HEK293T (cell line): Measurements from ENCODE around the gene WWC2.
A peak's percentile ranks its signal among the peaks of the same experiment; 100 is the strongest.

ENCODE experiments used
- CTCF ChIA-PET: fragments of 350-600 bp; formaldehyde crosslinking; extraction: SDS; loops from one replicate; lab custom pipeline; 2021; ENCODE audit warnings: antibody characterized with exemption, inconsistent platforms; lab: Yijun Ruan, JAX
- POLR2A ChIA-PET: fragments of 350-600 bp; formaldehyde crosslinking; extraction: SDS; loops from one replicate; lab custom pipeline; 2020; ENCODE audit warnings: antibody characterized with exemption, inconsistent platforms; lab: Yijun Ruan, JAX
- DNase-seq: peaks from one replicate; pipeline ENCODE4 v3.0.0; 2012; ENCODE audit warnings: mixed read lengths; ENCODE audit errors: extremely low spot score
- ARNT ChIP-seq: fragments of 450-650 bp; IDR thresholded peaks from 2 replicates; pipeline ENCODE4 v1.6.1; 2017; ENCODE audit warnings: mild to moderate bottlenecking
- BHLHE40 ChIP-seq: fragments of 450-650 bp; IDR thresholded peaks from 2 replicates; pipeline ENCODE4 v1.6.1; 2016; ENCODE audit warnings: mild to moderate bottlenecking, moderate library complexity, borderline replicate concordance
- CTBP1 ChIP-seq: fragments of 450-650 bp; IDR thresholded peaks from 2 replicates; pipeline ENCODE4 v1.6.1; 2016; ENCODE audit warnings: borderline replicate concordance
- ELF4 ChIP-seq: fragments of 450-650 bp; IDR thresholded peaks from 2 replicates; pipeline ENCODE4 v1.6.1; 2017; ENCODE audit warnings: antibody characterized with exemption
- FOXA1 ChIP-seq: fragments of 450-650 bp; IDR thresholded peaks from 2 replicates; pipeline ENCODE4 v1.6.1; 2016; ENCODE audit warnings: mild to moderate bottlenecking
- FOXK2 ChIP-seq: fragments of 450-650 bp; IDR thresholded peaks from 2 replicates; pipeline ENCODE4 v1.6.1; 2016; ENCODE audit warnings: mild to moderate bottlenecking
- FOXM1 ChIP-seq: fragments of 450-650 bp; IDR thresholded peaks from 2 replicates; pipeline ENCODE4 v1.6.1; 2017; ENCODE audit warnings: mild to moderate bottlenecking, borderline replicate concordance
- HDGF ChIP-seq: fragments of 450-650 bp; IDR thresholded peaks from 2 replicates; pipeline ENCODE4 v1.6.1; 2017; ENCODE audit warnings: antibody characterized with exemption, borderline replicate concordance
- L3MBTL2 ChIP-seq: fragments of 450-650 bp; conservative IDR thresholded peaks from 2 replicates; pipeline ENCODE4 v1.6.1; 2016; ENCODE audit warnings: mild to moderate bottlenecking
- LEF1 ChIP-seq: fragments of 450-650 bp; IDR thresholded peaks from 2 replicates; pipeline ENCODE4 v1.6.1; 2017; ENCODE audit warnings: mild to moderate bottlenecking, borderline replicate concordance
- NFRKB ChIP-seq: fragments of 450-650 bp; IDR thresholded peaks from 2 replicates; pipeline ENCODE4 v1.6.1; 2016; ENCODE audit warnings: mild to moderate bottlenecking, moderate library complexity
- PKNOX1 ChIP-seq: fragments of 450-650 bp; IDR thresholded peaks from 2 replicates; pipeline ENCODE4 v1.6.1; 2016
- SP1 ChIP-seq: fragments of 450-650 bp; IDR thresholded peaks from 2 replicates; pipeline ENCODE4 v1.6.1; 2017
- SUZ12 ChIP-seq: fragments of 450-650 bp; IDR thresholded peaks from 2 replicates; pipeline ENCODE4 v1.6.1; 2016; ENCODE audit warnings: mild to moderate bottlenecking
- TARDBP ChIP-seq: fragments of 450-650 bp; IDR thresholded peaks from 2 replicates; pipeline ENCODE4 v1.6.1; 2016
- ZNF384 ChIP-seq: fragments of 450-650 bp; IDR thresholded peaks from 2 replicates; pipeline ENCODE4 v1.6.1; 2016

Gene WWC2

DNA sequence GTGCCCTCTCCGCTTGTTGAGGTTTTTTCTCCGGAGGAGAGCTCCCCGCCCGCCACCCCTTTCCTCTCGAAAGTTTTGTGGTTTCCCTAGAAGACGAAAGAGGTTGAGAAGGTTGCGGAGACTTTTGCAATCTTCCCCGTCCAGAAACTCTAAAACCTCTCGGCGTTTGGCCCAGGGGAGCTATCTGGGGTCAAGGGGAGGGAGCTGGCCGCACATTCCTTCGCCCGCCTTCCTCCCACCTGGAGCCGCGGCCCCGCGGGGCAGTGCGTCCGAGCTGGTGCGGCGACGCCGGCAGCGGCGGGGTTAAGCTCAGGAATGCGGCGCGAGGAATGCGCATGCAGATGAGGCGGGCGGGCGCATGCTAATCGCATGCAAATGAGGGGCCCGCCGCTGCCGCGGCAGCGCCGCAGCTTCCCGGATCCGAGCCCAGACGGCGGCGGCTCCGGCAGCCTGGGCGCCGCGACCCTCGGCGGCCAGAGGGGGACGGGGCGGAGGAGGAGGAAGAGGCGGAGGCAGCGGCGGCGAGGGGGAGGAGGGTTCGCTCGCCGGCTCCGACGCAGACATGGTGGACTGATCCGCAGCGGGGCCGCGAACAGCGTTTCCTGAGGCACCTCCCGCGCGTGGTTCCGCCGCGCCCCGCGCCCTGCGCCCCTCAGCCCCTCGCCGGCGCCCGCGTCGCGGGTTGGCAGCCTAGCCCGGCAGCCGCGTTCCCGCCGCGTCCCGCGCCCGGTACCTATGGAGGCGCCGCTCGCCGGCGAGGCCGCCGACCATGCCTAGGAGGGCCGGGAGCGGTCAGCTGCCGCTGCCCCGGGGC is at the start of gene WWC2:
Gene WWC2 (plus strand): TSS at position 535 of the 814 bp plus-strand sequence. CDS start 235 bp downstream, at position 770.
- TF ChIP-seq TARDBP (no peak), CTBP1 (no peak), ZNF384 (no peak), SUZ12 (no peak), FOXK2 (no peak), BHLHE40 (no peak), L3MBTL2 (0 out of 2 replicates have a peak, but pooled peaks have one; percentile 24), LEF1 (0 out of 2 replicates have a peak, but pooled peaks have one; percentile 40), PKNOX1 (no peak), SP1 (no peak)
- CTCF ChIA-PET: interaction anchor here (0.6 kb wide), 1 partner anchor 17 kb away, joined by 4 read pairs; no protein-coding TSS in a partner anchor
- DNase-seq: peak; percentile 76
- POLR2A ChIA-PET: interaction anchor here (0.7 to 1.4 kb wide), 10 partner anchors 9 to 346 kb away, joined by 3 to 6 read pairs (median 3); partner anchors contain the start of gene CDKN2AIP

GRCh38 chr4:183053681-183054080 is 45.4 kb upstream of the WWC2 start:
- ChIA-PET POLR2A (no interaction called here), CTCF (no interaction called here)
- no peak for DNase-seq
- no peak for TF ChIP-seq ARNT
- TF ChIP-seq FOXK2: no peak

GRCh38 chr4:183057255-183057654 is 41.8 kb upstream of the WWC2 start:
- no peak for DNase-seq
- POLR2A ChIA-PET: no interaction called here

GRCh38 chr4:183059797-183060196 is 39.3 kb upstream of the WWC2 start:
- CTCF ChIA-PET: no interaction called here
- no peak for TF ChIP-seq SP1
- no peak for TF ChIP-seq BHLHE40
- no peak for TF ChIP-seq L3MBTL2
- no peak for TF ChIP-seq TARDBP
- no peak for TF ChIP-seq ELF4
- TF ChIP-seq FOXK2: no peak
- no peak for TF ChIP-seq ARNT
- TF ChIP-seq FOXA1: no peak
- POLR2A ChIA-PET: no interaction called here
- DNase-seq: no peak

More at GRCh38 chr4:183057255-183057654, 41.8 kb upstream of the WWC2 start:
- CTCF ChIA-PET: interaction anchor here (0.6 to 1.1 kb wide), 3 partner anchors 17 to 350 kb away, joined by 3 read pairs; no protein-coding TSS in a partner anchor
- TF ChIP-seq ELF4 (no peak), PKNOX1 (no peak), HDGF (no peak), L3MBTL2 (no peak), ARNT (no peak), LEF1 (no peak), FOXK2 (no peak), CTBP1 (no peak)

DNA sequence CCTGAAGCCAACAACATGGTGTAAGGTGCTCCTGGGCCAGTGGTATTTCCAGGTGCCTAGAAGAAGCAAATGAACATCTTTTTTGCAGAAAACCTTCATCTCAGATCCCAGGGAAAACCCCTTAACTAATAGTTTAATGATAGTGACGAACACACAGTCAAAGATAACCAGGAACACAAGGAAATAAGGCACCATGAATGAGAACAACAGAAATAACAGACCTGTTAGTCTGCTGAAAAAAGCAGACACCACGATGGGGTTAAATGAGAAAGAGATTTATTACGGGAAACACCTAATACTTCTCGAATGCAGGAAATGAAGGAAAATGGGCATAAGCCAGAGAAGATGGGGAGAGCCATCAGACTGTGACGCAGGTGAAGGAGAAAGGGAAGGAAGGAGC is 30.6 kb upstream of the WWC2 start:
- POLR2A ChIA-PET: no interaction called here
- CTCF ChIA-PET: interaction anchor here (0.6 to 1.3 kb wide), 3 partner anchors 62 to 194 kb away, joined by 3 to 4 read pairs (median 3); no protein-coding TSS in a partner anchor
- TF ChIP-seq FOXK2: no peak
- TF ChIP-seq FOXM1: no peak
- TF ChIP-seq HDGF: no peak
- TF ChIP-seq ZNF384: no peak
- no peak for TF ChIP-seq ARNT
- no peak for TF ChIP-seq NFRKB
- TF ChIP-seq CTBP1: no peak
- TF ChIP-seq PKNOX1: no peak
- no peak for TF ChIP-seq FOXA1
- TF ChIP-seq SUZ12: no peak
- no peak for TF ChIP-seq L3MBTL2
- no peak for TF ChIP-seq TARDBP
- DNase-seq: no peak

DNA sequence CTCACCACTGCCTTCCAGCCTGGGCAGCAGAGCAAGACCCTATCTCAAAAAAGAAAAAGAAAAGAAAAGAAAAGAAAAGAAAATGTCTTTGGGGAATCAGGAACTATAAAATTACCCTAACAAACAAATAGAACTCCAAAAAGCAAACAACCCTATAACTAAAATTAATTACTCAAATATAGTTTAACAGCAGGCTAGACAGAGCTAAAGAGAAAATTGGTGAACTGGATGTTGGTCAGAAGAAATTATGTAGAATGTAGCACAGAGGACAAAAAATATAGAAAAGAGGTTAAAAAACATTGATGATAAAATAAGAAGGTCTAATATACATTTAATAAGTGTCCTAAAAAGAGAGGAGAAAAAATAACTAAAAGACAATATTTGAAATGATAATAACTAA is 27.8 kb upstream of the WWC2 start:
- ChIA-PET CTCF (interaction anchor here (0.6 to 3.5 kb wide), 2 partner anchors 185 to 191 kb away, joined by 3 to 35 read pairs; no protein-coding TSS in a partner anchor), POLR2A (no interaction called here)
- TF ChIP-seq SP1 (no peak), FOXA1 (no peak), TARDBP (no peak), LEF1 (no peak), CTBP1 (no peak), HDGF (no peak), L3MBTL2 (no peak), ELF4 (no peak), ZNF384 (no peak), PKNOX1 (no peak)
- DNase-seq: no peak
